Immature natural killer cell (primary cell): ENCODE data around the gene TTLL6. TPM values are rescaled to one million over a fixed set of nuclear protein-coding genes. Genes with fewer than 3 reads are reported as not detected.

Experiments used
- DNase-seq, 3 donors: peaks; one replicate each; pipeline ENCODE4 v3.0.0; 2022; ENCODE audit warnings: mixed read lengths in 1 of 3
- H3K27ac Mint-ChIP-seq, 6 donors: one replicate each; pipeline ENCODE4 v1.8.0; 2020; ENCODE audit warnings: mixed read lengths in 6 of 6, mild to moderate bottlenecking in 5 of 6, inconsistent platforms in 4 of 6, moderate library complexity in 3 of 6
- H3K27me3 Mint-ChIP-seq, 3 donors: one replicate each; pipeline ENCODE4 v1.8.0; 2020 to 2021; ENCODE audit warnings: low read depth in 3 of 3, mild to moderate bottlenecking in 3 of 3, mixed read lengths in 3 of 3, moderate library complexity in 3 of 3, inconsistent platforms in 1 of 3
- H3K36me3 Mint-ChIP-seq, 3 donors: one replicate each; pipeline ENCODE4 v1.8.0; 2020; ENCODE audit warnings: mixed read lengths in 3 of 3, inconsistent platforms in 2 of 3, mild to moderate bottlenecking in 2 of 3
- H3K4me1 Mint-ChIP-seq, 2 donors: one replicate each; pipeline ENCODE4 v1.8.0; 2020; ENCODE audit warnings: inconsistent platforms in 2 of 2, mild to moderate bottlenecking in 2 of 2, mixed read lengths in 2 of 2, moderate library complexity in 1 of 2
- H3K4me3 Mint-ChIP-seq, 5 donors: one replicate each; pipeline ENCODE4 v1.8.0; 2020; ENCODE audit warnings: mild to moderate bottlenecking in 5 of 5, mixed read lengths in 5 of 5, inconsistent platforms in 3 of 5, moderate library complexity in 3 of 5
- H3K9me3 Mint-ChIP-seq, 6 donors: one replicate each; pipeline ENCODE4 v1.8.0; 2020; ENCODE audit warnings: mild to moderate bottlenecking in 6 of 6, mixed read lengths in 6 of 6, inconsistent platforms in 4 of 6, moderate library complexity in 3 of 6
- polyA plus RNA-seq, 3 donors: library from polyadenylated mRNA; unstranded; fragments of 300-500 nt; fragmentation: Illumina TruSeq; gene quantifications; one replicate each; pipeline ENCODE4 v1.2.3, GENCODE V29; 2021

The TTLL6 gene
- polyA plus RNA-seq, 3 donors from 2014 or later, result not detected

GRCh38 chr17:48725288-48726064, 91.6 kb downstream of the TTLL6 start:
- peaks cover 0 to 4% (median 0%) of the 10 kb centered on the region in 6 donors for H3K9me3 Mint-ChIP-seq
- peaks cover 56 to 84% (median 77%) of the 10 kb centered on the region in 3 donors for H3K27me3 Mint-ChIP-seq
- H3K4me1 Mint-ChIP-seq, result peaks cover 30 to 32% of the 10 kb centered on the region in 2 donors
- DNase-seq, result no peak
- peak overlapping the region in 3 of 5 donors; percentile 52 to 67 (median 63) for H3K4me3 Mint-ChIP-seq
- H3K27ac Mint-ChIP-seq, result no peak overlapping the region
- peaks cover 0 to 3% (median 0%) of the 10 kb centered on the region in 3 donors for H3K36me3 Mint-ChIP-seq

- Mint-ChIP-seq H3K9me3 (peaks cover 0 to 4% (median 0%) of the 10 kb centered on the region in 6 donors), H3K27me3 (peaks cover 57 to 84% (median 79%) of the 10 kb centered on the region in 3 donors), H3K36me3 (no peaks in the 10 kb centered on the region), H3K27ac (no peak overlapping the region), H3K4me3 (peak overlapping the region in 3 of 5 donors; percentile 52 to 67 (median 63)), H3K4me1 (peaks cover 33 to 37% of the 10 kb centered on the region in 2 donors)
- no peak for DNase-seq
Measured at GRCh38 chr17:48725004-48725287, 92.1 kb downstream of the TTLL6 start.

- Mint-ChIP-seq H3K9me3 (peaks cover 0 to 4% (median 0%) of the 10 kb centered on the region in 6 donors), H3K27me3 (peaks cover 55 to 82% (median 82%) of the 10 kb centered on the region in 3 donors), H3K4me3 (peak overlapping the region; percentile 74 to 86 (median 78)), H3K36me3 (no peaks in the 10 kb centered on the region), H3K27ac (no peak overlapping the region), H3K4me1 (peaks cover 33 to 37% of the 10 kb centered on the region in 2 donors)
- peak; percentile 61 to 68 (median 64) for DNase-seq
Measured at GRCh38 chr17:48724251-48725003, 92.6 kb downstream of the TTLL6 start.

GRCh38 chr17:48723423-48724250, 93.4 kb downstream of the TTLL6 start:
- Mint-ChIP-seq H3K36me3 (no peaks in the 10 kb centered on the region), H3K27ac (no peak overlapping the region), H3K4me3 (peak overlapping the region; percentile 60 to 86 (median 78)), H3K9me3 (peaks cover 0 to 4% (median 0%) of the 10 kb centered on the region in 6 donors), H3K4me1 (peaks cover 32 to 40% of the 10 kb centered on the region in 2 donors), H3K27me3 (peaks cover 53 to 85% (median 83%) of the 10 kb centered on the region in 3 donors)
- DNase-seq, result no peak

- DNase-seq, result no peak
- peaks cover 0 to 6% (median 0%) of the 10 kb centered on the region in 6 donors for H3K9me3 Mint-ChIP-seq
- H3K4me3 Mint-ChIP-seq, result peak within 1 kb of the TSS; percentile 60 to 86 (median 78)
- no peak within 1 kb of the TSS for H3K27ac Mint-ChIP-seq
- H3K36me3 Mint-ChIP-seq, result peaks cover 0 to 3% (median 0%) of the 10 kb centered on the region in 3 donors
- H3K4me1 Mint-ChIP-seq, result peaks cover 36 to 45% of the 10 kb centered on the region in 2 donors
- peaks cover 57 to 90% (median 85%) of the 10 kb centered on the region in 3 donors for H3K27me3 Mint-ChIP-seq
Measured at GRCh38 chr17:48722915-48723422, 94.1 kb downstream of the TTLL6 start, which contains the start of gene PRAC2. Gene PRAC2, plus strand, starts transcription at chr17:48723185. Its CDS starts 1,226 bp downstream, at chr17:48724411.

GRCh38 chr17:48722201-48722907, 94.7 kb downstream of the TTLL6 start, which contains the start of gene PRAC1:
Gene PRAC1, minus strand, starts transcription at chr17:48722518. Its CDS starts 126 bp downstream, at chr17:48722392.
- H3K9me3 Mint-ChIP-seq, result peaks cover 0 to 6% (median 0%) of the 10 kb centered on the region in 6 donors
- no peak within 1 kb of the TSS for H3K27ac Mint-ChIP-seq
- peaks cover 0 to 3% (median 0%) of the 10 kb centered on the region in 3 donors for H3K36me3 Mint-ChIP-seq
- DNase-seq, result no peak
- H3K4me3 Mint-ChIP-seq, result peak within 1 kb of the TSS; percentile 18 to 86 (median 78)
- peaks cover 60 to 94% (median 85%) of the 10 kb centered on the region in 3 donors for H3K27me3 Mint-ChIP-seq
- peaks cover 36 to 51% of the 10 kb centered on the region in 2 donors for H3K4me1 Mint-ChIP-seq

GRCh38 chr17:48721009-48721402, 96.0 kb downstream of the TTLL6 start:
- peaks cover 51 to 84% (median 77%) of the 10 kb centered on the region in 3 donors for H3K27me3 Mint-ChIP-seq
- no peak for DNase-seq
- peak overlapping the region in 1 of 5 donors; percentile 65 for H3K4me3 Mint-ChIP-seq
- no peak overlapping the region for H3K27ac Mint-ChIP-seq
- H3K36me3 Mint-ChIP-seq, result peaks cover 0 to 3% (median 0%) of the 10 kb centered on the region in 3 donors
- peaks cover 0 to 4% (median 0%) of the 10 kb centered on the region in 6 donors for H3K9me3 Mint-ChIP-seq
- H3K4me1 Mint-ChIP-seq, result peaks cover 36 to 51% of the 10 kb centered on the region in 2 donors

GRCh38 chr17:48720266-48721008, 96.6 kb downstream of the TTLL6 start:
- no peak for DNase-seq
- H3K4me3 Mint-ChIP-seq, result peak overlapping the region in 4 of 5 donors; percentile 16 to 65 (median 36)
- H3K27me3 Mint-ChIP-seq, result peaks cover 48 to 79% (median 73%) of the 10 kb centered on the region in 3 donors
- H3K4me1 Mint-ChIP-seq, result peaks cover 36 to 51% of the 10 kb centered on the region in 2 donors
- H3K36me3 Mint-ChIP-seq, result peaks cover 0 to 3% (median 0%) of the 10 kb centered on the region in 3 donors
- peak overlapping the region in 2 of 6 donors; percentile 28 for H3K27ac Mint-ChIP-seq
- H3K9me3 Mint-ChIP-seq, result peaks cover 0 to 2% (median 0%) of the 10 kb centered on the region in 6 donors

GRCh38 chr17:48719642-48720265, 97.3 kb downstream of the TTLL6 start:
- Mint-ChIP-seq H3K4me3 (peak overlapping the region in 1 of 5 donors; percentile 51), H3K4me1 (peaks cover 31 to 44% of the 10 kb centered on the region in 2 donors), H3K27ac (peak overlapping the region in 1 of 6 donors; percentile 28), H3K36me3 (peaks cover 0 to 3% (median 0%) of the 10 kb centered on the region in 3 donors), H3K9me3 (peaks cover 0 to 2% (median 0%) of the 10 kb centered on the region in 6 donors), H3K27me3 (peaks cover 46 to 73% (median 69%) of the 10 kb centered on the region in 3 donors)
- no peak for DNase-seq

- Mint-ChIP-seq H3K4me1 (peaks cover 24 to 37% of the 10 kb centered on the region in 2 donors), H3K36me3 (peaks cover 0 to 3% (median 0%) of the 10 kb centered on the region in 3 donors)
Measured at GRCh38 chr17:48718761-48719641, 98.0 kb downstream of the TTLL6 start.

More at GRCh38 chr17:48718761-48719641, 98.0 kb downstream of the TTLL6 start:
- no peak for DNase-seq
- H3K27me3 Mint-ChIP-seq, result peaks cover 42 to 66% (median 65%) of the 10 kb centered on the region in 3 donors
- peak overlapping the region in 3 of 5 donors; percentile 30 to 55 (median 51) for H3K4me3 Mint-ChIP-seq
- H3K9me3 Mint-ChIP-seq, result peaks cover 0 to 2% (median 0%) of the 10 kb centered on the region in 6 donors
- H3K27ac Mint-ChIP-seq, result no peak overlapping the region
